Tibial nerve (tissue), 4 donors: Measurements from ENCODE around the gene TTC7B. TPM values are rescaled to one million over a fixed set of nuclear protein-coding genes. Genes with fewer than 3 reads are reported as not detected.

ENCODE experiments used
- DNase-seq, 2 donors: peaks; one replicate each; pipeline ENCODE4 v3.0.0-alpha.2; 2019; ENCODE audit warnings: low spot score in 2 of 2
- H3K27ac ChIP-seq, 4 donors: fragments of 200-600 bp; sonication (generic) in 3 of 4; one replicate each; pipeline ENCODE4 v1.5.1; 2017 to 2019; ENCODE audit warnings: mild to moderate bottlenecking in 1 of 4
- H3K27me3 ChIP-seq, 2 donors: fragments of 200-600 bp; sonication (generic) in 1 of 2; one replicate each; pipeline versions ENCODE4 v1.5.1 to v1.6.0; 2017 to 2019
- H3K36me3 ChIP-seq, 3 donors: fragments of 200-600 bp; sonication (generic); one replicate each; pipeline ENCODE4 v1.5.1; 2018 to 2019
- H3K4me1 ChIP-seq, 4 donors: fragments of 200-600 bp; sonication (generic) in 3 of 4; one replicate each; pipeline ENCODE4 v1.5.1; 2017 to 2019
- H3K4me3 ChIP-seq, 4 donors: fragments of 200-600 bp; sonication (generic) in 3 of 4; one replicate each; pipeline ENCODE4 v1.5.1; 2017 to 2019; ENCODE audit warnings: mild to moderate bottlenecking in 1 of 4, moderate library complexity in 1 of 4
- H3K9me3 ChIP-seq, 4 donors: fragments of 200-600 bp; sonication (generic) in 3 of 4; one replicate each; pipeline ENCODE4 v1.5.1; 2017 to 2019
- EP300 ChIP-seq, 2 donors: sonication (generic); formaldehyde crosslinking; IDR thresholded peaks; one replicate each; pipeline ENCODE4 v1.6.1; 2017; ENCODE audit warnings: antibody characterized with exemption in 2 of 2, mild to moderate bottlenecking in 1 of 2
- POLR2A ChIP-seq, 2 donors: fragments of 450-650 bp; IDR thresholded peaks; one replicate each; pipeline ENCODE4 v1.6.1; 2017; ENCODE audit warnings: antibody characterized with exemption in 2 of 2, mild to moderate bottlenecking in 2 of 2, moderate library complexity in 2 of 2
- WGBS, 2 donors: methylation state at CpG; one replicate each; pipeline ENCODE4 v1.1.5; 2018; 5-methylcytosine and 5-hydroxymethylcytosine counted together
- total RNA-seq, 4 donors: library from RNA; depleted of rRNA; stranded (reverse); fragments of >200 nt; gene quantifications; one replicate each; pipeline ENCODE4 v1.1.0, GENCODE V29; 2016
- TF ChIP-seq, protein P1 (sequence below), 5 experiments: fragments of 200-600 bp in 3 of 5; fragments of 450-650 bp in 2 of 5; sonication (generic) in 3 of 5; IDR thresholded peaks; one replicate each; pipeline ENCODE4 v1.5.1; 2016 to 2019; ENCODE audit warnings: antibody characterized with exemption in 5 of 5, mild to moderate bottlenecking in 3 of 5, moderate library complexity in 2 of 5

The TTC7B gene
- total RNA-seq, 4 donors from 2014 or later = 25.9 to 44.1 (median 34.4) TPM

DNA sequence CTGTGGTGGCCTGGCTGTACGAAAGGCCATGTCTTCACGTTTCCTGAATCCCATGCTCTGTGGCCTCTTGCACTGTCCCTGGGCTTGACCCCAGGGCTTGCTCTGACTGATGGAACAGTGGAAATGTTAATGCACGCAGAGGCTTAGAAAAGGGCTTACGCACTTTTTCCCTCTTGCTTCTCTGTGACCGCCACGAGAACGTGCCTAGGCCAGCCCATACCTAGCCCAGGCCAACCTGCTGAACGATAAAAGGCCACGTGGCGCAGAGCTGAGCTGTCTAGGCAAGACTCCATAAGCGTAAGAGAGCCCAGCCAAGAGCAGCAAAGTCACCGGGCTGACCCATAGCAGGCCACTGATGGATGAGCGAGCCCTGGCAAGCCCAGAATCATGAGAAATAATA, 18.3 kb downstream of the TTC7B start:
- no peaks in the 10 kb centered on the region for H3K36me3 ChIP-seq
- 90 to 93% methylated on average over 13 of the region's 13 CpGs for WGBS, 2 donors
- peaks cover 0 to 10% (median 0%) of the 10 kb centered on the region in 4 donors for H3K4me1 ChIP-seq
- H3K9me3 ChIP-seq = no peaks in the 10 kb centered on the region
- H3K27me3 ChIP-seq = no peaks in the 10 kb centered on the region
- DNase-seq = no peak
- H3K4me3 ChIP-seq = no peak overlapping the region
- H3K27ac ChIP-seq = no peak overlapping the region
- TF ChIP-seq POLR2A (IDR thresholded peaks at IDR 0.05) (no peak), EP300 (IDR thresholded peaks at IDR 0.05) (no peak)
- TF ChIP-seq, protein P1, sequence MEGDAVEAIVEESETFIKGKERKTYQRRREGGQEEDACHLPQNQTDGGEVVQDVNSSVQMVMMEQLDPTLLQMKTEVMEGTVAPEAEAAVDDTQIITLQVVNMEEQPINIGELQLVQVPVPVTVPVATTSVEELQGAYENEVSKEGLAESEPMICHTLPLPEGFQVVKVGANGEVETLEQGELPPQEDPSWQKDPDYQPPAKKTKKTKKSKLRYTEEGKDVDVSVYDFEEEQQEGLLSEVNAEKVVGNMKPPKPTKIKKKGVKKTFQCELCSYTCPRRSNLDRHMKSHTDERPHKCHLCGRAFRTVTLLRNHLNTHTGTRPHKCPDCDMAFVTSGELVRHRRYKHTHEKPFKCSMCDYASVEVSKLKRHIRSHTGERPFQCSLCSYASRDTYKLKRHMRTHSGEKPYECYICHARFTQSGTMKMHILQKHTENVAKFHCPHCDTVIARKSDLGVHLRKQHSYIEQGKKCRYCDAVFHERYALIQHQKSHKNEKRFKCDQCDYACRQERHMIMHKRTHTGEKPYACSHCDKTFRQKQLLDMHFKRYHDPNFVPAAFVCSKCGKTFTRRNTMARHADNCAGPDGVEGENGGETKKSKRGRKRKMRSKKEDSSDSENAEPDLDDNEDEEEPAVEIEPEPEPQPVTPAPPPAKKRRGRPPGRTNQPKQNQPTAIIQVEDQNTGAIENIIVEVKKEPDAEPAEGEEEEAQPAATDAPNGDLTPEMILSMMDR (IDR thresholded peaks at IDR 0.05) = no peak

- TF ChIP-seq EP300 (IDR thresholded peaks at IDR 0.05) (no peak), POLR2A (IDR thresholded peaks at IDR 0.05) (no peak)
- TF ChIP-seq, protein P1 (IDR thresholded peaks at IDR 0.05) = no peak
- no peaks in the 10 kb centered on the region for H3K9me3 ChIP-seq
- H3K36me3 ChIP-seq = no peaks in the 10 kb centered on the region
- H3K27me3 ChIP-seq = no peaks in the 10 kb centered on the region
- no peak overlapping the region for H3K27ac ChIP-seq
- H3K4me3 ChIP-seq = no peak overlapping the region
- H3K4me1 ChIP-seq = peaks cover 0 to 9% (median 0%) of the 10 kb centered on the region in 4 donors
- DNase-seq = no peak
- 54 to 75% methylated on average over 3 of the region's 3 CpGs for WGBS, 2 donors
Measured at GRCh38 chr14:90797451-90797850, 18.8 kb downstream of the TTC7B start.

GRCh38 chr14:90796329-90796728, 19.9 kb downstream of the TTC7B start:
- peaks cover 0 to 7% (median 0%) of the 10 kb centered on the region in 4 donors for H3K4me1 ChIP-seq
- no peaks in the 10 kb centered on the region for H3K27me3 ChIP-seq
- no peaks in the 10 kb centered on the region for H3K36me3 ChIP-seq
- DNase-seq = no peak
- peak overlapping the region in 1 of 4 donors; percentile 42 for H3K27ac ChIP-seq
- no peaks in the 10 kb centered on the region for H3K9me3 ChIP-seq
- no peak overlapping the region for H3K4me3 ChIP-seq
- WGBS, 2 donors = 73 to 82% methylated on average over 2 of the region's 2 CpGs
- TF ChIP-seq EP300 (IDR thresholded peaks at IDR 0.05) (no peak), POLR2A (IDR thresholded peaks at IDR 0.05) (no peak)
- TF ChIP-seq, protein P1 (IDR thresholded peaks at IDR 0.05) = no peak

GRCh38 chr14:90795744-90796143, 20.5 kb downstream of the TTC7B start:
- WGBS, 2 donors = 59 to 68% methylated on average over 8 of the region's 8 CpGs
- H3K4me3 ChIP-seq = no peak overlapping the region
- H3K36me3 ChIP-seq = no peaks in the 10 kb centered on the region
- H3K27me3 ChIP-seq = no peaks in the 10 kb centered on the region
- H3K4me1 ChIP-seq = peaks cover 0 to 7% (median 0%) of the 10 kb centered on the region in 4 donors
- no peak overlapping the region for H3K27ac ChIP-seq
- no peak for DNase-seq
- TF ChIP-seq POLR2A (IDR thresholded peaks at IDR 0.05) (no peak), EP300 (IDR thresholded peaks at IDR 0.05) (no peak)
- TF ChIP-seq, protein P1 (IDR thresholded peaks at IDR 0.05) = no peak
- H3K9me3 ChIP-seq = no peaks in the 10 kb centered on the region

GRCh38 chr14:90791486-90791885, 24.7 kb downstream of the TTC7B start:
- no peak for DNase-seq
- Histone ChIP-seq H3K27ac (no peak overlapping the region), H3K27me3 (no peaks in the 10 kb centered on the region), H3K4me3 (no peak overlapping the region), H3K9me3 (no peaks in the 10 kb centered on the region), H3K4me1 (peaks cover 0 to 4% (median 0%) of the 10 kb centered on the region in 4 donors), H3K36me3 (no peaks in the 10 kb centered on the region)
- 81 to 91% methylated on average over 12 of the region's 12 CpGs for WGBS, 2 donors
- TF ChIP-seq POLR2A (IDR thresholded peaks at IDR 0.05) (no peak), EP300 (IDR thresholded peaks at IDR 0.05) (no peak)
- TF ChIP-seq, protein P1 (IDR thresholded peaks at IDR 0.05) = no peak
